Loucy (cell line): Measurements from ENCODE around the gene DNM3.

Experiments used
- H2AFZ ChIP-seq: fragments of 200-600 bp; sonication (generic); 2 replicates; pipeline ENCODE4 v1.6.0; 2016; ENCODE audit warnings: antibody characterized with exemption, mild to moderate bottlenecking, low read length, moderate library complexity
- H3F3A ChIP-seq: fragments of 200-600 bp; 2 replicates; pipeline ENCODE4 v1.6.0; 2016; ENCODE audit warnings: antibody characterized with exemption, low read depth, mild to moderate bottlenecking
- H3K27me3 ChIP-seq: fragments of 200-600 bp; sonication (generic); 2 replicates; pipeline ENCODE4 v1.6.1; 2014; ENCODE audit warnings: low read length, mild to moderate bottlenecking; ENCODE audit not compliant: insufficient read depth, poor library complexity, severe bottlenecking
- H3K36me3 ChIP-seq: fragments of 200-600 bp; sonication (generic); 2 replicates; pipeline ENCODE4 v1.6.1; 2016; ENCODE audit warnings: low read length; ENCODE audit not compliant: insufficient read depth
- H3K4me1 ChIP-seq: fragments of 200-600 bp; sonication (generic); 2 replicates; pipeline ENCODE4 v1.5.1; 2014; ENCODE audit warnings: low read length, mild to moderate bottlenecking; ENCODE audit not compliant: insufficient read depth, poor library complexity, severe bottlenecking
- H3K4me2 ChIP-seq: fragments of 200-600 bp; sonication (generic); 2 replicates; pipeline ENCODE4 v1.6.0; 2014; ENCODE audit warnings: antibody characterized with exemption, low read length, low read depth, mild to moderate bottlenecking; ENCODE audit not compliant: poor library complexity, severe bottlenecking
- H3K4me3 ChIP-seq: fragments of 200-600 bp; sonication (generic); 2 replicates; pipeline ENCODE4 v1.5.1; 2014; ENCODE audit warnings: low read length, mild to moderate bottlenecking, mixed read lengths; ENCODE audit not compliant: poor library complexity, severe bottlenecking
- H3K79me2 ChIP-seq: fragments of 200-600 bp; sonication (generic); 2 replicates; pipeline ENCODE4 v1.6.1; 2014; ENCODE audit warnings: low read length; ENCODE audit not compliant: insufficient read depth
- H3K9ac ChIP-seq: fragments of 200-600 bp; sonication (generic); 2 replicates; pipeline ENCODE4 v1.6.0; 2014; ENCODE audit warnings: mild to moderate bottlenecking, low read depth, low read length, moderate library complexity; ENCODE audit not compliant: poor library complexity, severe bottlenecking
- H3K9me2 ChIP-seq: fragments of 200-600 bp; sonication (generic); replicated peaks from 2 replicates; pipeline ENCODE4 v1.6.1; 2016; ENCODE audit warnings: low read depth, low read length, mixed read lengths
- H3K9me3 ChIP-seq: fragments of 200-600 bp; sonication (generic); 2 replicates; pipeline ENCODE4 v1.6.1; 2014; ENCODE audit warnings: mild to moderate bottlenecking, antibody characterized with exemption, low read length, low read depth; ENCODE audit not compliant: insufficient read depth
- H4K20me1 ChIP-seq: fragments of 200-600 bp; sonication (generic); 2 replicates; pipeline ENCODE4 v1.6.0; 2014; ENCODE audit warnings: antibody characterized with exemption, low read length, mild to moderate bottlenecking; ENCODE audit not compliant: insufficient read depth, poor library complexity, severe bottlenecking
- CTCF ChIP-seq: fragments of 200-600 bp; sonication (generic); conservative IDR thresholded peaks from 2 replicates; pipeline ENCODE4 v1.5.1; 2014; ENCODE audit warnings: mild to moderate bottlenecking, antibody characterized with exemption, low read length
- EZH2phosphoT487 ChIP-seq: fragments of 200-600 bp; IDR thresholded peaks from 2 replicates; pipeline ENCODE4 v1.6.1; 2018; ENCODE audit warnings: antibody characterized with exemption, mild to moderate bottlenecking, moderate library complexity, borderline replicate concordance

The DNM3 gene

DNA sequence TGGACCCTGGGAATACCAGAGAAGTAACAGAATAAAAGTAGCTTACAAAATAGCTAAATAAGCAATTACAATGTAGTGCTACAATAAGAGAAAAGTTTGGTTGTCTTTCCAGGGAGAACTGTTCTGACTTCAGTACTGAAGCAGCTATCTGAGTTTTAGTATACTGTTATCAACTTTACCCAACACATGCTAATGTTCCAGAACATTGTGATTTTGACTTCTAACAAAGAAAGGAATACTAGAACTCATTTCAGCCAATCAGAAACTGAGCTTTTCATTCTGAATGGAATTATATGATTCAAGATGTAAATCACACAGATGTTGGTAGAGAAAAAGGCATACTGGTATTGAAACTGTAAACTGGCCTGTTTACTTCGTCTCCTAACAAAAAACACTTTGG, 579.1 kb downstream of the DNM3 start, which contains the start of gene C1orf105:
TSS of gene C1orf105 (plus strand) at position 301 of the 400 bp plus-strand sequence. CDS start 201 bp downstream, outside the sequence.
- Histone ChIP-seq H3K4me3 (no peak within 1 kb of the TSS), H4K20me1 (no peaks in the 10 kb centered on the region), H2AFZ (no peak within 1 kb of the TSS), H3K9ac (no peak within 1 kb of the TSS), H3K36me3 (no peaks in the 10 kb centered on the region), H3K9me2 (no peaks in the 10 kb centered on the region), H3K79me2 (no peaks in the 10 kb centered on the region), H3K4me1 (no peaks in the 10 kb centered on the region), H3F3A (no peaks in the 10 kb centered on the region), H3K27me3 (no peaks in the 10 kb centered on the region), H3K9me3 (no peaks in the 10 kb centered on the region), H3K4me2 (no peak within 1 kb of the TSS)
- TF ChIP-seq CTCF (no peak), EZH2phosphoT487 (no peak)

DNA sequence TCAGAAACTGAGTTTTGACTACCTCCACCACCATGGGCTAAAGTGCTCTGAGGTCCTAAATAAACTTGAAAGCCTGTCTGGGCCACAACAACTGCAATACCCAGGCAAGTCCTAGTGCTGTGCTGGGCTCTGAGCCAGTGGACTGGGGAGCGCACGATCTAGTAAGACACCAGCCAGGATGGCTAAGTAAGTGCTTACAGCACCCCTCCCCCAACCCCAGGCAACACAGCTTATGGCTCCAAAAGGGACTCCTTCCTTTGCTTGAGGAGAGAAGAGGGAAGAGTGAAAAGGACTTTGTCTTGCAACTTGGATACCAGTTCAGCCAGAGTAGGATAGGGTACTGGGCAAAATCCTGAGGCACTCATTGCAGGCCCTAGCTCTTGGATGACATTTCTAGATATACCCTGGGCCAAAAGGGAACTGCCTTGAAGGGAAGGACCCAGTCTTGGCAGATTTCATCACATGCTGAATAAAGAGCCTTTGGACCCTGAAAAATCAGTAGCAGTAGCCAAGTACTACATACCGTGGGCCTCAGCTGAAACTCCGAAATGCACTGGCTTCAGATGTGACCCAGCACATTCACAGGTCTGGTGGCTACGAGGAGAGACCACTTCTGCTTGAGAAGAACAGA, 580.8 kb downstream of the DNM3 start:
- H3K4me1 ChIP-seq, result peaks cover 12% of the 10 kb centered on the region
- no peaks in the 10 kb centered on the region for H3K36me3 ChIP-seq
- no peak overlapping the region for H2AFZ ChIP-seq
- no peak overlapping the region for H3K9ac ChIP-seq
- H3K4me3 ChIP-seq, result no peak overlapping the region
- no peaks in the 10 kb centered on the region for H3K9me3 ChIP-seq
- H3K9me2 ChIP-seq, result no peaks in the 10 kb centered on the region
- H3K27me3 ChIP-seq, result no peaks in the 10 kb centered on the region
- no peak overlapping the region for H3K4me2 ChIP-seq
- H3K79me2 ChIP-seq, result no peaks in the 10 kb centered on the region
- no peaks in the 10 kb centered on the region for H3F3A ChIP-seq
- no peak for TF ChIP-seq EZH2phosphoT487
- no peak for TF ChIP-seq CTCF
- H4K20me1 ChIP-seq, result no peaks in the 10 kb centered on the region

- no peaks in the 10 kb centered on the region for H3K36me3 ChIP-seq
- no peaks in the 10 kb centered on the region for H3K9me2 ChIP-seq
- H3K4me1 ChIP-seq, result peaks cover 24% of the 10 kb centered on the region
- no peak overlapping the region for H2AFZ ChIP-seq
- no peak overlapping the region for H3K4me2 ChIP-seq
- TF ChIP-seq CTCF (no peak), EZH2phosphoT487 (no peak)
- H3K79me2 ChIP-seq, result no peaks in the 10 kb centered on the region; the same call in 1 of the 2 replicates
- no peak overlapping the region for H3K9ac ChIP-seq
- H4K20me1 ChIP-seq, result no peaks in the 10 kb centered on the region
- no peaks in the 10 kb centered on the region for H3K27me3 ChIP-seq
- H3K9me3 ChIP-seq, result no peaks in the 10 kb centered on the region
- H3F3A ChIP-seq, result no peaks in the 10 kb centered on the region
- no peak overlapping the region for H3K4me3 ChIP-seq
Observed at GRCh38 chr1:172423336-172423735, 582.0 kb downstream of the DNM3 start.
